OCI-LY1 (cell line): ENCODE data around the gene HPRT1.

Source experiments
- H2AFZ ChIP-seq: fragments of 200-600 bp; sonication (generic), shearing (Covaris generic); 2 replicates; pipeline ENCODE4 v1.6.0; 2014; ENCODE audit warnings: antibody characterized with exemption, mild to moderate bottlenecking, low read length
- H3F3A ChIP-seq: fragments of 200-600 bp; sonication (generic), shearing (Covaris generic); 2 replicates; pipeline ENCODE4 v1.6.0; 2014; ENCODE audit warnings: mild to moderate bottlenecking, antibody characterized with exemption, low read length, moderate library complexity; ENCODE audit not compliant: insufficient read depth
- H3K27ac ChIP-seq: fragments of 200-600 bp; sonication (generic); 2 replicates; pipeline ENCODE4 v1.5.1; 2014; ENCODE audit warnings: low read length, mixed run types, mild to moderate bottlenecking, low read depth; ENCODE audit not compliant: poor library complexity, severe bottlenecking
- H3K27me3 ChIP-seq: fragments of 200-600 bp; sonication (generic); 2 replicates; pipeline ENCODE4 v1.6.0; 2014; ENCODE audit warnings: antibody characterized with exemption, mild to moderate bottlenecking, low read length, moderate library complexity; ENCODE audit not compliant: insufficient read depth
- H3K36me3 ChIP-seq: fragments of 200-600 bp; sonication (generic); 2 replicates; pipeline ENCODE4 v1.6.1; 2014; ENCODE audit warnings: mild to moderate bottlenecking, antibody characterized with exemption, low read length, moderate library complexity, mixed read lengths; ENCODE audit not compliant: insufficient read depth
- H3K4me1 ChIP-seq: fragments of 200-600 bp; sonication (generic); 2 replicates; pipeline ENCODE4 v1.5.1; 2014; ENCODE audit warnings: mild to moderate bottlenecking, low read length, moderate library complexity; ENCODE audit not compliant: insufficient read depth, severe bottlenecking
- H3K4me2 ChIP-seq: fragments of 200-600 bp; sonication (generic), shearing (Covaris generic); 2 replicates; pipeline ENCODE4 v1.6.1; 2014; ENCODE audit warnings: low read length
- H3K4me3 ChIP-seq: fragments of 200-600 bp; sonication (generic); 2 replicates; pipeline ENCODE4 v1.5.1; 2014; ENCODE audit warnings: low read length, low read depth, mild to moderate bottlenecking, mixed read lengths; ENCODE audit not compliant: poor library complexity, severe bottlenecking
- H3K79me2 ChIP-seq: fragments of 200-600 bp; shearing (Covaris generic); 2 replicates; pipeline ENCODE4 v1.6.1; 2016; ENCODE audit warnings: mixed run types, low read length, mixed read lengths; ENCODE audit not compliant: insufficient read depth
- H3K9ac ChIP-seq: fragments of 200-600 bp; sonication (generic), shearing (Covaris generic); 2 replicates; pipeline ENCODE4 v1.6.1; 2014; ENCODE audit warnings: mild to moderate bottlenecking, low read length, mixed read lengths
- H3K9me2 ChIP-seq: fragments of 200-600 bp; sonication (generic), shearing (Covaris generic); 2 replicates; pipeline ENCODE4 v1.6.1; 2014; ENCODE audit warnings: low read depth, mild to moderate bottlenecking, low read length, mixed read lengths
- H3K9me3 ChIP-seq: fragments of 200-600 bp; shearing (Covaris generic); 2 replicates; pipeline ENCODE4 v1.6.1; 2014; ENCODE audit warnings: low read length, mixed read lengths
- H4K20me1 ChIP-seq: fragments of 200-600 bp; sonication (generic), shearing (Covaris generic); 2 replicates; pipeline ENCODE4 v1.6.0; 2016; ENCODE audit warnings: mild to moderate bottlenecking, low read length; ENCODE audit not compliant: insufficient read depth
- CTCF ChIP-seq: fragments of 200-600 bp; sonication (generic), shearing (Covaris generic); IDR thresholded peaks from 2 replicates; pipeline ENCODE4 v1.5.1; 2017; ENCODE audit warnings: mild to moderate bottlenecking, antibody characterized with exemption, low read length, moderate library complexity, mixed read lengths
- EZH2 ChIP-seq: fragments of 200-600 bp; sonication (generic), shearing (Covaris generic); IDR thresholded peaks from 2 replicates; pipeline ENCODE4 v1.8.0; 2017; ENCODE audit warnings: borderline replicate concordance, mixed run types, mild to moderate bottlenecking, antibody characterized with exemption, low read length, moderate library complexity, mixed read lengths

HPRT1 gene

DNA sequence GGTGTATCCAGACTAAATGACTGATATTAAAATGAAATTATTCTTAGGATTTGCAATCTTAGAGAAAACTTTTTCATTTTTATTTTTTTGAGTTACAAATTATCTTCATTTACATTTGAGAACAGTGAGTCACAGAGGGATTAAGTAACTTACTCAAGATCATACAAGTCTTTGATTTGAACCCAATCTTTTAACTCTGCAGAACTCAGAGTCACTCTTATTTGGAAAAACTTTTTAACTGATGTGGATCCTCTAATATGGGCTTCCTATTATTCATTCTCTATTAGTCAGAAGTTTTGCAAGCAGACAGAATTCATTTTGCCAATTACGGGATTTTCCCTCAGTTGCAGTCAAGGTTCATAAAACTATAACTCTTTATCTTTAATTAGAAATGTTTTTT, 20.1 kb downstream of the HPRT1 start:
- no peak overlapping the region for H3K4me3 ChIP-seq
- H3K79me2 ChIP-seq, result no peaks in the 10 kb centered on the region
- H3K9ac ChIP-seq, result no peak overlapping the region
- no peaks in the 10 kb centered on the region for H4K20me1 ChIP-seq
- peaks cover 56% of the 10 kb centered on the region for H3K36me3 ChIP-seq
- no peak for TF ChIP-seq CTCF
- no peak for TF ChIP-seq EZH2
- no peaks in the 10 kb centered on the region for H3K9me3 ChIP-seq
- H3K4me1 ChIP-seq, result no peaks in the 10 kb centered on the region
- no peaks in the 10 kb centered on the region for H3K27me3 ChIP-seq
- H3K4me2 ChIP-seq, result no peak overlapping the region
- H3K9me2 ChIP-seq, result no peaks in the 10 kb centered on the region
- H3F3A ChIP-seq, result no peaks in the 10 kb centered on the region
- no peak overlapping the region for H2AFZ ChIP-seq
- no peak overlapping the region for H3K27ac ChIP-seq

GRCh38 chrX:134481339-134481738, 21.4 kb downstream of the HPRT1 start:
- Histone ChIP-seq H3K36me3 (peaks cover 49% of the 10 kb centered on the region), H3K27me3 (no peaks in the 10 kb centered on the region), H2AFZ (no peak overlapping the region), H3K9ac (no peak overlapping the region), H3K9me2 (no peaks in the 10 kb centered on the region), H3K27ac (no peak overlapping the region), H3K4me2 (no peak overlapping the region), H3K4me3 (no peak overlapping the region), H3K4me1 (no peaks in the 10 kb centered on the region), H3K9me3 (no peaks in the 10 kb centered on the region), H4K20me1 (no peaks in the 10 kb centered on the region), H3F3A (no peaks in the 10 kb centered on the region), H3K79me2 (no peaks in the 10 kb centered on the region)
- no peak for TF ChIP-seq EZH2
- no peak for TF ChIP-seq CTCF

- no peak overlapping the region for H3K4me3 ChIP-seq
- no peaks in the 10 kb centered on the region for H3F3A ChIP-seq
- no peak overlapping the region for H3K9ac ChIP-seq
- H3K36me3 ChIP-seq, result peaks cover 56% of the 10 kb centered on the region
- no peaks in the 10 kb centered on the region for H3K79me2 ChIP-seq
- TF ChIP-seq EZH2, result no peak
- no peak for TF ChIP-seq CTCF
- no peak overlapping the region for H3K27ac ChIP-seq
- no peaks in the 10 kb centered on the region for H3K27me3 ChIP-seq
- H3K4me2 ChIP-seq, result no peak overlapping the region
- H3K9me3 ChIP-seq, result no peaks in the 10 kb centered on the region
- H4K20me1 ChIP-seq, result no peaks in the 10 kb centered on the region
- H3K9me2 ChIP-seq, result no peaks in the 10 kb centered on the region
- H2AFZ ChIP-seq, result no peak overlapping the region
- no peaks in the 10 kb centered on the region for H3K4me1 ChIP-seq
Observed at GRCh38 chrX:134482371-134482770, 22.4 kb downstream of the HPRT1 start.
